DLD1 (cell line): Measurements from ENCODE around the gene NCOA7.

ENCODE experiments used
- in situ Hi-C: cut with HindIII; loops from 2 replicates; pipeline ENCODE4 v1.10.0; 2017; ENCODE audit warnings: low sequenced_read_pairs

NCOA7 gene

GRCh38 chr6:125790358-125791150 is at the start of gene NCOA7:
Gene NCOA7, plus strand, starts transcription at chr6:125790960. Its CDS starts 24,395 bp downstream, at chr6:125815355.
- in situ Hi-C loops = no loop called here

- in situ Hi-C loops = no loop called here
Observed at GRCh38 chr6:125741336-125741735, 49.4 kb upstream of the NCOA7 start.

GRCh38 chr6:125742024-125742423 is 48.7 kb upstream of the NCOA7 start:
- in situ Hi-C loops = no loop called here

GRCh38 chr6:125742464-125743120 is 48.2 kb upstream of the NCOA7 start:
- in situ Hi-C loops = no loop called here

GRCh38 chr6:125743604-125744003 is 47.2 kb upstream of the NCOA7 start:
- in situ Hi-C loops = no loop called here

GRCh38 chr6:125745281-125746018 is 45.3 kb upstream of the NCOA7 start:
- in situ Hi-C loops = no loop called here

GRCh38 chr6:125746019-125746414 is 44.7 kb upstream of the NCOA7 start:
- in situ Hi-C loops = no loop called here

GRCh38 chr6:125746731-125747588 is 43.8 kb upstream of the NCOA7 start:
- in situ Hi-C loops = no loop called here

- in situ Hi-C loops = no loop called here
Observed at GRCh38 chr6:125747589-125748405, 43.0 kb upstream of the NCOA7 start.

- in situ Hi-C loops = no loop called here
Observed at GRCh38 chr6:125748406-125749172, 42.2 kb upstream of the NCOA7 start.

- in situ Hi-C loops = no loop called here
Observed at GRCh38 chr6:125749173-125749864, 41.4 kb upstream of the NCOA7 start, which contains the start of gene HEY2. Gene HEY2, plus strand, starts transcription at chr6:125749632. Its CDS starts 145 bp downstream, at chr6:125749777.

- in situ Hi-C loops = no loop called here
Observed at GRCh38 chr6:125749865-125750691, 40.7 kb upstream of the NCOA7 start.

- in situ Hi-C loops = no loop called here
Observed at GRCh38 chr6:125750692-125751333, 39.9 kb upstream of the NCOA7 start.

GRCh38 chr6:125751334-125751916 is 39.3 kb upstream of the NCOA7 start:
- in situ Hi-C loops = no loop called here

- in situ Hi-C loops = no loop called here
Observed at GRCh38 chr6:125752773-125753172, 38.0 kb upstream of the NCOA7 start.

- in situ Hi-C loops = no loop called here
Observed at GRCh38 chr6:125753218-125753936, 37.4 kb upstream of the NCOA7 start.
